ENCODE results near the gene DHX36.

Gene DHX36

GRCh38 chr3:154285221-154285620 lies 39.1 kb downstream of the DHX36 start:
- no peak for DNase-seq

- DNase-seq: no peak
Observed at GRCh38 chr3:154280161-154280560, 44.1 kb downstream of the DHX36 start.

DNA sequence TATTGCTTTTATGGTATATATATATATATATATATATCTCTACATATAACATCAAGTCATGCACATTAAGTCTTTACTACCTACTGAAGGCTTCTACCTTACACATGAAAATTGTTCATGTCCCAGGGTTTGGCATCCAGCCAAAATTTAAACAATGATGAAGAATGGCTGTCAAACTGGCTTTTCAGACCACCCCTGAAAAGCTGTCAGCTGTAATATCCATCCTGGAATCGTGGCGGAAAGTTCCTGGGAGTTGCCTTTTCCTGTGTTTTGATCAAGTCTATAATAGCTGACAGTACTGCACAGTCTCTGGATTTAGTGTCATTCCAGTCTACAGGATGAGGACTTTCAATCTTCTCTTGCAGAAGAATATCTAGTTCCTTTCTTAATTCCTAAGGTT lies 48.3 kb downstream of the DHX36 start:
- DNase-seq: no peak

DNA sequence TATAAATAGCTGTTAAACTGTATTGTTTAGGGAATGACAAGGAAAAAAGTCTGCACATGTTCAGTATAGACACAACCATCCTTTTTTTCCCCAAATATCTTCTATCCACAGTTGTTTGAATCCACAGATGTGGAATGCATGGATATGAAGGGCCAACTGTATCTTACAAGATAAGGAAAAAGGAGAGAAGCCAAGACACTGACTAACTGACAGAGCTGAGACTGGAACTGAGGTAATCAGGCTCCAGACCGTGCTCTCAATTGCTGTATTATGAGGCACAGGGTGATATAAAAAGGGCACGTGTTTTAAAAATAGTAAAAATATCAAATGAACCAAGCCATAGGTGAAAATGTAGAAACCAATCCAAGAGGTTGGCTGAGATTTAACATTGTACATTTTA lies 49.0 kb downstream of the DHX36 start:
- no peak for DNase-seq

GRCh38 chr3:154274348-154274747 lies 49.9 kb downstream of the DHX36 start:
- no peak for DNase-seq

GRCh38 chr3:154273381-154273780 lies 50.9 kb downstream of the DHX36 start:
- no peak for DNase-seq

- DNase-seq: no peak
Observed at GRCh38 chr3:154254527-154254926, 69.8 kb downstream of the DHX36 start.

DNA sequence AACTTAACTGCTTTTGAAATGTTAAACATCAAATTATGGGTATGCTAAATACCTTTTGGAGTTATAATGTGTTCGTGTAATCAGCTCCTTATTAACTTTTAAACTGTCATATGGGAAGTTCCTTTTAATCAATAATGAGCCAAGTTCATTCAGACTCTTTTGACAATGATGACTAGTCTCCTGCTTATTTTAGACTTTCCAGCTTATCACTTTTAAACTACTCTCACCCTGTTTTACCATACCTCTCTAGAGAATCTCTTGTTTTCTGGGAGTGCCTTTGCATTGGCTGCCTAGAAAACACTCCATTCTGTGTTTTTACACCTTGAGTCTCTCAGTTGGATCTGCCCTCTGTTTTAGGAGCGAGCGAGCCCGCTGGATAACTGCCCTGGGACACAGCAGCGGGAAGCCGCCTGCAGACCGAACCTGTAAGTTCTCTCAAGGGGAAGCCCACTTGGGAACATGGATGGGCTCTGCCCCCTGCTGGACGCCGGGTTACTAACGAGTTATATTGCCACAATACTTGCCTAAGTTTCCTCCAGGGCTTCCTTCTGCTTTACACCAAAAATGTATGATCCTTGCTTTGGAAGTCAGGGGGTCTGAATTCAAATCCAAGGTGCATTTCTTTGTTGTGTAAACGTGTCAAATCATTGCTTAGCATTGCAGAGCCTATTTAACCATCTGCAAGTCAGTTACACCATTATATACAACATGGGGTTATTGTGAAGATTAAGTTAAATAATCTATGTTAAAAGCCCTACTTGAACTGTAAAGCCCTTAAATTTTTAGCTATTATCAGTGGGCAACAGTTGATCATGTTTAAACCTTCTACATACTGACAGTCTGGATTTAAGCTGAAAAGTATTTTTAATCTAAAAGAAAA lies 71.3 kb downstream of the DHX36 start:
- DNase-seq: peak; percentile 64

- DNase-seq: no peak
Observed at GRCh38 chr3:154251610-154252009, 72.7 kb downstream of the DHX36 start.

DNA sequence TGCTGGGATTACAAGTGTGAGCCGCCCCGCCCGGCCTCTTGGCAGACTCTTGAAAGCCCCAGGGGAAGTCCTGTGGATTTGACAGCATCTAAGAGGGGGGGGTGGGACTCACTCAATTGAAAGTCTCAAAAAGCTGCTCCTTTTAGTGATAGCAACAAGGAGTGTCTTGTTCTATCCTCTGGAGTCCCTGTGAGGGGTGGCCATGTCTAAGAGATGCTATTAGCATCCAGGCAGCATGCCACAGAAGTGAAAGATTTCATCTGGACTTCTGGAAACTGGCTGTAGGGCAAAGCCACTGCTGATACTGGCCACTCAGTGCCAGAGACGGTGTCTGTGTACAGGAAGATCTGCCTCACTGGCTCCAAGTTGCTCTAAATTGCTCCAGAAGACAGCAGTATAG lies 74.0 kb downstream of the DHX36 start:
- no peak for DNase-seq

DNA sequence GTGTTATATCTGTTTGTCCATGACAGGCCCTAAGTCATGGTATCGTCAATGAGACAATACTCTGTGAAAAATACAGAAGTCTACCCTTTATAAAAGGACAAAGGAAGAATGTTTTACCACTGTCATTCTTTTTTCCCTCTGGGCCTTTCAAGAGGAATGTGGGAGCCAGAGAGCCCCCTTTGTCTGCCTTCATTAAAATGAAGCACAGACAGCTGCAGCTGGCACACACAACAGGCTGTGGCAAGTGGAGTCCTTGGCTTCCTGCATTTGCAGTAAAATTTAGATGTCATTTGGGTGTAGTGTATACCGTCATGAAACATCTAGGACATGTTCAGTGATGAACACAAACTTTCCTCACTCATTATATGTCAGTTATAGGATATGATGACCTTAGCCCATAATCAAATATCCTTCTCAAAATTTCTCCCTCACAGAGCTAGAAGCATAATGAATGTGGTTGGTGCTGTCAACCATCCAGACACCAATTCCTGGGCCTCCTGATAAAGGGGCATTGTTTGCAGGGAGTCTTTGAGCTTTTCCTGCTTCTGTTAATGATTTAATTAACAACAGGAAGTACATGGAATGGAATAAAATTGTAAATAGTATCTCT lies 76.4 kb downstream of the DHX36 start:
- no peak for DNase-seq

DNA sequence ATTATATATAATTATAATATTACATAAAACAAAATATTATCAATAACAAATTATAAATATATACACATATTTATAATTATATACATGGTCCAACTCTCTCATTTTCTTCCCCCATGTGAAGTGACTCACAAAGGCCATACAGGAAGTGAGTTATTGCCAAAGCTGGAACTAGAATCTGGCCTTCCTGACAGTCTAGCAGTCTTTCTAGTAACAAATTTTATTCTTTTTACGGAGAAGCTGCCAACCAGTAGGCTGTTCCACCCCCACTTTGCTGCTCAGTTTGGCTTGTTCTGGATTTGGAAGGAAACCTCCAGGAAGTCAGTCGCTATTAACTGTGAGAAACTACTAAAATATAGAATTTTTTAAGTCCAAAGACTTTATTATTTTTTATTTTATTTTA lies 79.6 kb downstream of the DHX36 start:
- no peak for DNase-seq

DNA sequence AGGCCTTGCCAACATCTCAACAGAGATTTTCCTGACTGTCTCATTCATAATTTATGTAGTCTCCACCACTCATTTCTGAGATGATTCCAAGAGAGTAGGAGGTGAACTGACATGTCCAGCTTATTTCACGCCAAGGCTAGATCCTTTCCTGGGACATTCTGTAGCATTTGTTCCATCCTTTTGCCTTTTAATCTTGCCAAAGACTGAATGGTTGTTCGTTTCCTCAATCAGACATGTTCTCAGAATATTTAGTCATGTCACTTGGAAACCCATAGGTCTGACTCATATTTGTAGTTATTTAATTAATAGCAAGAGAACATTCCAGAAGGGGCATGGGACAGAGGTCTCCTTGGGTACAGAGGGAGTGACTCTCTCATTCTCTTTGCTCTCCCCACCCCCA lies 80.9 kb downstream of the DHX36 start:
- DNase-seq: no peak

GRCh38 chr3:154242766-154243165 lies 81.5 kb downstream of the DHX36 start:
- no peak for DNase-seq

DNA sequence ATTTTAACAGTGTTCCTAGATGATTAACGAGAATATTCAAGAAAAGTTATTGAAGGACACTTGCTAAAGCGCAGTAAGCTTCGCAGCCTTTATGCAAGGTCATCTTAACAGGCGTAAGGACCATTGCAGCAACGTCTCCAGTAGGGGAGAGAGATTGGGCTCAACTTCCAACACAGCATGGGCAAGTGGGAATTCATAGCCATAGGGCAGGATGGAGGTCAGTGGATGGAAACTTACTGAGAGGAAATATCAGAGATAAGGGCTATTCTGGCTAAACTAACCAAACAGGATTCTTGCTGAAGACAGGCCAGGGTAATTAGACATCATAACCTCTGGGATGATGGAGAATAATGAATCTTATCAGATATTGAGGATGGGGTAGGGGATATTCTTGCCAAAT lies 82.8 kb downstream of the DHX36 start:
- DNase-seq: no peak

- DNase-seq: no peak
Observed at GRCh38 chr3:154240235-154240634, 84.1 kb downstream of the DHX36 start.

DNA sequence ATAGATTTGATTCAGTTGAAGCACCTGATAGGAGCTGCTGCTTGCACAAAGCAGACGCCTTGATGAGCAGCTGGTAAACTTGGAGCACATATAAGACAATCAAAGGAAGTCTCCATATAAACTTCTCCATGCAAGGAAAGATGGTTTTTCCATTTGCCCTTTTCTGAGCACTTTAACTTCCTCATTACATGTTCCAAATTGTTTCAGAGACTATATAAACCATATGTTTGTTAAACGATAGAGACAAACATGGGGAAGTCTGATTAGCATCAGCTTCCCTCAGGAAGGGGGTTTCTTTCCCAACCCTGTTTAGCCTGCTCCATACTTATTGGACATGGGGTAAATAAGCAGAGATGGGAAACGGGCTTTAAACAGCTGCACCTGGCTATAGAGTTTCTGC lies 88.0 kb downstream of the DHX36 start:
- DNase-seq: no peak

DNA sequence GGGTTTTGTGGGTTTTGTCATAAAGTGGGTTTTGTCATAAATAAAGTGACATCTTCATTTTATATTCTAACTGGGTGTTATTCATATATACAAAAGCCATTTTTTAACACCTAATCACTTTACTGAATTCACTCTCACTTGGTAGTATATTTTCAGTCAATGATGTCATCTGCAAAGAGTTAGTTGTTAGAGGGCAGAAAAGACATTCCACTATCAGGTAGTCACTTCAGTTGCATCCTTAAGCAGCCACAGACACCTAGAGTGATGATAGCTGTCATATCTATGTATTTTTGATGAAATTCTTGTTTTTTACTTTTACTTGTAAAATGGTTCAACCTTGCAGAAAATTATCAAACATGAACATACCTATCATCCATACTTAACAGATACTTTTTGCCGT lies 89.0 kb downstream of the DHX36 start:
- DNase-seq: no peak

DNA sequence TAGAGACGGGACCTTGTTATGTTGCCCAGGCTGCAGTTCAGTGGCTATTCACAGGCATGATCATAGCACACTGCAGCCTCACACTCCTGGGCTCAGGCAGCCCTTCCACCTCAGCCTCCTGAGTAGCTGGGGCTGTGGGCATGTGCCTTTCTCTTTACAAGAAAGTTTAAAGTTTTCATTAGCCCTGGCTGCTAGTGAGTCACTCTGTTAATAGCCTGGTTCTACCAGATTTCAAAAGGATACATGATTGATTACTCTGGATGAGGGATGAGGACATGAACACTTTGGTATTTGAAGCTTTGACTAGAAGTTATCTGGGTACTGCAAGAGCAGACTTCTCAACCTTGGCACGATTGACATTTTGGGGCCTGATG lies 95.1 kb downstream of the DHX36 start:
- DNase-seq: no peak

DNA sequence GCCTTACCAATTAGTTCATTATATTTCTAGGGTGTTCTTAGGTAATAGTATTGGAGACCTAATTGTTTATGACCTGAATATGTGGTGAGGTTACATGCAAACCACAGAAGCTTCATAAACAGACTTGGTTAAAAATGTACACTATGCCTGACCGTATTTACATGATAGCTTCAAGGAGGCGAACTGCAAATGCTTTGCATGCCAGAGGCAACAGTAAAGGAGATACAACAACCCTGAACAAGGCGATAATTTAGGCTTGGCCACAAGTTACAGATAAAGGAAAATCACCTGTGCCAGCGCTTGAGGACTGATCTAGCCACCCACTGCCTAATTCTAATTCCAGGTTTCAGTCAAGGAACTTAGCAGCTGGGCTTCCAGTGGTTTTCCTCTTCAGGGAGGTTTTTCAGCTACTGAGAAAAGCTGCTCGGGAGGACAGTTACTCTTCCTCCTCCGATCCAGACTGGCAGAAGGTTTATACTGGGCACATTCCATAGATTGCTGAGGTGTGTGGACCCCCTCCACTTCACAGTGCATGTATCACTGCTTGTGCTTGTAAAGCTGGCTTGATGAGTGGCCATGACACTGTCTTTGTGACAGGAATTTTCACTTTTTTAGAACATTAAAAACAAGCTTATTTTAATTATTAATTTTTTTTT lies 95.6 kb downstream of the DHX36 start:
- DNase-seq: no peak

DNA sequence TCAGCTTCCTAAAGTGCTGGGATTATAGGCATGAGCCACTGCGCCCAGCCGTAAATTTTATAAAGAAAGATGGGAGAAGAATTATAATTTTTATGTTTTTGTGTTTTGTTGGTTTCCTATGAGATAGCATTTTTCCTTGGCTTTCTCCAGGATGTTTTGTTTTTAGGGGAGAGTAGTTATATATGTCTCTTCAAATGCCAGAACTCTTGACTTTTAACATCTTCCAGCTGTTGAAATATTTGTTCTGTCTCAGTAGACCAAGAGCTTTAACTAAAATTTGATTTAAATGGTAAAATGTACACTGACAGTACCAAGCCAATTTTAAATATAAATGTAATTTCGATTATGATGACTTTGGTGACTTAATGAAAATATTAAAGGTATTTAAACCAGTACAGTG lies 96.8 kb downstream of the DHX36 start:
- no peak for DNase-seq

GRCh38 chr3:154225536-154225935 lies 98.8 kb downstream of the DHX36 start:
- DNase-seq: no peak

GRCh38 chr3:154224866-154225265 lies 99.4 kb downstream of the DHX36 start:
- no peak for DNase-seq

DNA sequence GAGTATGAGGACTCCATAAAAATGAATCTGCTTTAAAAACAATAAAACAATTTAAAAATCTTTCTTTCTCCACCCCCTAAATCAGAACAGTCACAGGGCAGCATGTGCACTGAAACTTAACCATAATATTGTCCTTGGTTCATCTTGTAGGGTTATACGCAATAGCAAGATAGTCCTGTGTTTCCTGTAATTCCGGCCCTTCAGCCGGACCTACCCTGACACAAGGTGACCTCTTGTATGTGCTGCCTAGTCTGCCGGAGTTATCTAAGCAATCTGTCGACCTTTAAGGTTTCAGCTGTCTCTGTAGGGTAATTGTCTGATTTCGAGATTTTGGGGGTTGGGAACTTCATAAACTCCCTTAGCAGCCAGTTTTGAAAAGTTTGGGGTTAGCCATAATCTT lies 99.9 kb downstream of the DHX36 start:
- DNase-seq: no peak
